Activated naive CD8-positive, alpha-beta T cell (primary cell): ENCODE results near the gene MAGEC1.
"Not testable (repeated sequence)": the region's sequence is repeated elsewhere in the genome, so short reads cannot be mapped to it uniquely, and the experiment has no call there.

Experiments
- H3K27ac Mint-ChIP-seq: one replicate; pipeline ENCODE4 v1.8.0; 2021; ENCODE audit warnings: mixed read lengths
- H3K27me3 Mint-ChIP-seq: one replicate; pipeline ENCODE4 v1.8.0; 2021; ENCODE audit warnings: mixed read lengths
- H3K36me3 Mint-ChIP-seq: one replicate; pipeline ENCODE4 v1.8.0; 2021; ENCODE audit warnings: mixed read lengths
- H3K4me1 Mint-ChIP-seq: one replicate; pipeline ENCODE4 v1.8.0; 2021; ENCODE audit warnings: low read depth, mixed read lengths
- H3K4me3 Mint-ChIP-seq: one replicate; pipeline ENCODE4 v1.8.0; 2021; ENCODE audit warnings: mild to moderate bottlenecking, mixed read lengths
- H3K9me3 Mint-ChIP-seq: one replicate; pipeline ENCODE4 v1.8.0; 2021; ENCODE audit warnings: low read depth, mixed read lengths

The MAGEC1 gene

DNA sequence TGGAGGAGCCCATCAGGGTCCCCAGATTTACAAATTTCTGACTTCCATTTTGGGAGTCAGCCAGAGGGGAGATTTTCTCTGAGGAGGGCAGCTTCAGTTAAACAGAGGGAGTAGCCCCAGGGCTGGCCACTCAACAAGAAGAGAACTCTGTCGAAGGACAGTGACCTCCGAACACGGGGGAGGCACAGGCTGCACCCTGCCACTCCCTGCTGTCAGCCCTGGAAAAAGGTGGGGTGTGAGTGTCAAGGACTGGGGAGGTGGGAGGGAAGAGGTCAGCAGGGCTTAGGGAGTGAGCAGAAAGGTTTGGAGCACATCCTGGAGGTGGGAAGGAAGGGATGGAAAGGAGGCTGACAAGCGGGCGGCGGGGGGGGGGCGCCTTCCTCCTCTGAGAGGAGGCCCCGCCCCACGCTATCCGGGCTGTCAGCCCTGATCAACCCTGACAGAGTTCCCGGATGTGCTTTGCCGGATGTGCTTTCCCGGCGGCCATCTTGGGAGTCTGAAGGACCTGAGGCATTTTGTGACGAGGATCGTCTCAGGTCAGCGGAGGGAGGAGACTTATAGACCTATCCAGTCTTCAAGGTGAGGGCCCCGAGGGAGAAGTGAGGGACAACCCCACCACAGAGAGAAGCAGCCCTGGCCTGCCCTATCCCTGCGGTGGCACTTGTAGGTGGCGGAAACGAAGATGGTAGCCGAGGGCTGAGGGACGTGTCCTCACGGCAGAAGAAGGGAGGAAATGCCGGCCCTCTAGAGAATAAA, at the start of gene MAGEC1:
Gene MAGEC1, plus strand, starts transcription at position 495 of the 756 bp plus-strand sequence. CDS start 1,179 bp downstream, outside the sequence.
- H3K4me1 Mint-ChIP-seq = no peaks in the 10 kb centered on the region
- H3K27me3 Mint-ChIP-seq = no peaks in the 10 kb centered on the region
- no peak within 1 kb of the TSS for H3K27ac Mint-ChIP-seq
- H3K4me3 Mint-ChIP-seq = no peak within 1 kb of the TSS
- no peaks in the 10 kb centered on the region for H3K36me3 Mint-ChIP-seq
- no peaks in the 10 kb centered on the region for H3K9me3 Mint-ChIP-seq

DNA sequence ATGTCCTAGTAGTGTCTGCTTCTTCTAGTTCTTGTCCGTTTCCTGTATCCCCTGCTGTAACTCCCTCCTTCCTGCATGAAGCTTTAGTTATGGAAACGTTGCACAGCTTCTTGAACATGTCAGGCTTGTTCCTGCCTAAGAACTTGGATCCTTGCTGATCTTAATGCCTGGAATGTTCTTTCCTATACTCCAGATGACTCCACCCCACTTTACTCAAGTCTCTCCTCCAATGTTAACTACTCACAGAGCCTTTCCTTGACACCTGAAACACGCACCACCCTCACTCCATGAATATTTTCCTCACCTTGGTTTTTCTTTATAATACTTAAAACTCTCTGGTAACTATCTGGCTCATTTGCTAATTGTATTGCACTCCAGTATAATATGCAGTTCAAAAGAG, 46.2 kb upstream of the MAGEC1 start:
- no peaks in the 10 kb centered on the region for H3K4me1 Mint-ChIP-seq
- H3K27me3 Mint-ChIP-seq = no peaks in the 10 kb centered on the region
- no peaks in the 10 kb centered on the region for H3K36me3 Mint-ChIP-seq
- peaks cover 7% of the 10 kb centered on the region for H3K9me3 Mint-ChIP-seq
- no peak overlapping the region for H3K27ac Mint-ChIP-seq
- no peak overlapping the region for H3K4me3 Mint-ChIP-seq

- Mint-ChIP-seq H3K4me3 (no peak overlapping the region), H3K4me1 (no peaks in the 10 kb centered on the region), H3K27ac (no peak overlapping the region), H3K9me3 (no peaks in the 10 kb centered on the region), H3K36me3 (no peaks in the 10 kb centered on the region), H3K27me3 (no peaks in the 10 kb centered on the region)
Observed at GRCh38 chrX:141879616-141880015, 24.1 kb upstream of the MAGEC1 start.

GRCh38 chrX:141888811-141889210, 14.9 kb upstream of the MAGEC1 start:
- not testable (repeated sequence) for H3K36me3 Mint-ChIP-seq, H3K9me3 Mint-ChIP-seq, H3K4me3 Mint-ChIP-seq, H3K4me1 Mint-ChIP-seq, H3K27ac Mint-ChIP-seq, H3K27me3 Mint-ChIP-seq

GRCh38 chrX:141894733-141895132, 9.0 kb upstream of the MAGEC1 start:
- Mint-ChIP-seq H3K27me3 (no peaks in the 10 kb centered on the region), H3K4me1 (no peaks in the 10 kb centered on the region), H3K9me3 (no peaks in the 10 kb centered on the region), H3K27ac (no peak overlapping the region), H3K4me3 (no peak overlapping the region), H3K36me3 (no peaks in the 10 kb centered on the region)

DNA sequence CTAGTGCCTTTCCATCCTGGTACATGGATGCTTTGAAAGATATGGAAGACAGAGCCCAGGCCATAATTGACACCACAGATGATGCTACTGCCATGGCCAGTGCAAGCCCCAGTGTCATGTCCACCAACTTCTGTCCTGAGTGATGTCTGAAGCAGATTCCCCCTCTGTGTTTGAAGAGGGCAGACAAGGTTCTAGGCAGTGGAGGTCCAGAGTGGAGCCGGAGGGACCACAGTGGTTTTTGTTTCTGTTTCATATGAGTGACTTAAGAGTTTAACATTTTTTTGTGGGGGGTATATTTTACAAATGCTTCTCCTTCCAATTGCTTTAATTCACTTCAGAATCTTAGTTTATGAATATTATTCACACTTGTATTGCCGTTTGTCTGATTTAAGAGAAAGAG, 6.0 kb upstream of the MAGEC1 start:
- Mint-ChIP-seq H3K36me3 (no peaks in the 10 kb centered on the region), H3K27ac (no peak overlapping the region), H3K9me3 (no peaks in the 10 kb centered on the region), H3K4me3 (no peak overlapping the region), H3K27me3 (no peaks in the 10 kb centered on the region), H3K4me1 (no peaks in the 10 kb centered on the region)

GRCh38 chrX:141902366-141902765, 1.3 kb upstream of the MAGEC1 start:
- H3K27me3 Mint-ChIP-seq = no peaks in the 10 kb centered on the region

GRCh38 chrX:141904262-141904661, 568 bp downstream of the MAGEC1 start:
- H3K4me3 Mint-ChIP-seq = no peak overlapping the region
- no peak overlapping the region for H3K27ac Mint-ChIP-seq
- no peaks in the 10 kb centered on the region for H3K4me1 Mint-ChIP-seq
- no peaks in the 10 kb centered on the region for H3K27me3 Mint-ChIP-seq
- no peaks in the 10 kb centered on the region for H3K9me3 Mint-ChIP-seq
- no peaks in the 10 kb centered on the region for H3K36me3 Mint-ChIP-seq

More at GRCh38 chrX:141902366-141902765, 1.3 kb upstream of the MAGEC1 start:
- H3K9me3 Mint-ChIP-seq = no peaks in the 10 kb centered on the region
- H3K36me3 Mint-ChIP-seq = no peaks in the 10 kb centered on the region
- no peaks in the 10 kb centered on the region for H3K4me1 Mint-ChIP-seq
- H3K27ac Mint-ChIP-seq = no peak overlapping the region
- no peak overlapping the region for H3K4me3 Mint-ChIP-seq

DNA sequence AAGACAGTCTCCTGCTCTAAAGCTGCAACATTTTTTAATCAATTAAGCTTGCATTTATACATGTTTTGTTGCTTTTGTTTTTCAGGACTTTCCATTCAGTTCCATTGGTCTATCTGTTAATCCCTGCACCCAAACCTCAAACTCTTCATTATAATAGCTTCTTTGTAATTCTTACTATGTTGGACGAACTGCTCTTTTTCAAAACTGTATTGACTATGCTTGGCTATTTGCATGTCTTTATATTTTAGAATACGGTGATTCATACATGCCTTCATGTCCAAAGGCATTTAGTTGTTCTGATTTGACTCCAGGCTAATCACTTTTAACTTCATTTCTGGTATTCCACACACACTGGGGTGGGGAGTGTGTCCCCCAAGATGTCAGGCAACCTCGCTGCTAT, 14.1 kb downstream of the MAGEC1 start:
- Mint-ChIP-seq H3K9me3 (no peaks in the 10 kb centered on the region), H3K27ac (no peak overlapping the region), H3K27me3 (no peaks in the 10 kb centered on the region), H3K4me1 (no peaks in the 10 kb centered on the region), H3K36me3 (no peaks in the 10 kb centered on the region), H3K4me3 (no peak overlapping the region)

DNA sequence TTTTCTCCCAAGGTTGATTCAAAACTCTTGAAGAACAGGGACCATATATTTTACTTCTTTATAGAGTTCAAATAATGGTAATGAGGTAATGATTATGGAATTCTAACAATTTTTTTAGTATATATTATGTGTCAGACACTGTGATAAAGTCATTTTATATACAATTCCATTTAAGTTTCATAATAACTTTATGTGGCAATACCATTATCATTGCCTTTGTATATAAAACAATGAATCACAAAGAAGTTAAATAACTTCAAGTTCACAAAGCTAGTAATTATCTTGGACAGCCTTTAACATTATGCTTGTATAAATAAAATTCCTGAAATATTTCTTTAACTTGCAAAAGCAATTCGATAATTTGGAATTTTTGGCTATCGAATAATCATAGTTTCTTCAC, 20.6 kb downstream of the MAGEC1 start:
- no peak overlapping the region for H3K4me3 Mint-ChIP-seq

DNA sequence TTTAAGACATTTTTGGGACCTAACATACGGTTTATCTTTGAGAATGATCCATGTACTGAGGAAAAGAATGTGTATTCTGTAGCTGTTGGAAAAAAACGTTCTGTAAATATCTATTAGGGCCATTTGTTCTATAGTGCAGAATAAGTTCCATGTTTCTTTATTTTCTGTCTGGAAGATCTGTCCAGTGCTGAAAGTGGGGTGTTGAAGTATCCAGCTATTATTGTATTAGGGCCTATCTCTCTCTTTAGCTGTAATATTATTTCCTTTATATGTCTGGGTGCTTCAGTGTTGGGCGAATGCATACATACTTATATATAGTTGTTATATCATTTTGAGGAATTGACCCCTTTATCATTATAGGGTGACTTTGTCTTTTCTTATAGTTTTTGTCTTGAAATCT, 24.7 kb downstream of the MAGEC1 start:
- H3K27me3 Mint-ChIP-seq = no peaks in the 10 kb centered on the region
- no peaks in the 10 kb centered on the region for H3K4me1 Mint-ChIP-seq
- no peak overlapping the region for H3K27ac Mint-ChIP-seq
- peaks cover 7% of the 10 kb centered on the region for H3K9me3 Mint-ChIP-seq
- no peak overlapping the region for H3K4me3 Mint-ChIP-seq
- no peaks in the 10 kb centered on the region for H3K36me3 Mint-ChIP-seq

More for the DNA sequence above, 20.6 kb downstream of the MAGEC1 start:
- H3K4me1 Mint-ChIP-seq = no peaks in the 10 kb centered on the region
- H3K27me3 Mint-ChIP-seq = no peaks in the 10 kb centered on the region
- H3K27ac Mint-ChIP-seq = no peak overlapping the region
- H3K9me3 Mint-ChIP-seq = peaks cover 9% of the 10 kb centered on the region
- H3K36me3 Mint-ChIP-seq = no peaks in the 10 kb centered on the region

- H3K36me3 Mint-ChIP-seq = no peaks in the 10 kb centered on the region
- H3K4me1 Mint-ChIP-seq = no peaks in the 10 kb centered on the region
- no peaks in the 10 kb centered on the region for H3K9me3 Mint-ChIP-seq
- H3K27me3 Mint-ChIP-seq = no peaks in the 10 kb centered on the region
- H3K27ac Mint-ChIP-seq = no peak overlapping the region
- H3K4me3 Mint-ChIP-seq = no peak overlapping the region
Observed at GRCh38 chrX:141934059-141934641, 30.5 kb downstream of the MAGEC1 start.

DNA sequence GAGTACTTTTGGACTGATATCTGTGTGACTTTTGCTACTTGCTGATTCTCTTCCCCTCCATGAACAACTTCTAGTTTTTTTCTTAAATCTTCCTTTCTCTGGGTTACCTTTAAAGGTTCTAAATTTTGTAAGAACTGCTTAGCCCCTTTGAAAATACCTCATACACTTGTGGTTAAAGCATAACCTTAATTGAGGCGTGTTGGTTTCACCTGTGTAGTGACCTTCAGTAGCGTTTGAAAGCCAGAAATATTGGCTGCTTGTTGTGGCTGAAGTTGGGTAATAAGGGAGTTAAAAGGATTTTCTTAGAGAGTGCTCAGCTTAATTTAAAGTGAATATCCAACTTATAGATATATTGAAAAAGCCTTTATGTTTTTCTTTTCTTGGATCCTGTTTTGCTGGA, 32.0 kb downstream of the MAGEC1 start:
- H3K27ac Mint-ChIP-seq = no peak overlapping the region
- H3K4me3 Mint-ChIP-seq = no peak overlapping the region
- no peaks in the 10 kb centered on the region for H3K9me3 Mint-ChIP-seq
- no peaks in the 10 kb centered on the region for H3K36me3 Mint-ChIP-seq
- H3K27me3 Mint-ChIP-seq = no peaks in the 10 kb centered on the region
- H3K4me1 Mint-ChIP-seq = no peaks in the 10 kb centered on the region

DNA sequence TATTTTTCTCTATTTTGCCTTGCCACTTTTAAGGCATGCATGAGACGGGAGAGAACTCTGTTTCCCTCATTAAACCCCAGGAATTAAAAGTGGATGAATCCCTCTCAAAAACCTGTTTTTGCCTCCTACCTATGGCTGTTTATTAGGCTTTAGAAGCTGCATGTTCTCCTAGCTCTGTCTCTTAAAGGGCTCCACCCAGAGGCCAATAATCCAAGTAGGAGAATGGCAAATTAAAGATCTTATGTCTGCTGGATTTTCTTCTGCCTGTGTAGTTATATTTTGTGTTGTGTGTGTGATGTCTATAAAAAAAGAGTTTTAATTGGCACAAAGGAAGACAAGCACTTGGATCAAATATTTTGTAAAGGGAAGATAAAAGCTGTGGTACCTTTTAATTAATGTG, 32.4 kb downstream of the MAGEC1 start:
- H3K9me3 Mint-ChIP-seq = no peaks in the 10 kb centered on the region
- no peak overlapping the region for H3K27ac Mint-ChIP-seq
- H3K27me3 Mint-ChIP-seq = no peaks in the 10 kb centered on the region
- no peak overlapping the region for H3K4me3 Mint-ChIP-seq
- no peaks in the 10 kb centered on the region for H3K4me1 Mint-ChIP-seq
- H3K36me3 Mint-ChIP-seq = no peaks in the 10 kb centered on the region

- no peaks in the 10 kb centered on the region for H3K36me3 Mint-ChIP-seq
- no peak overlapping the region for H3K27ac Mint-ChIP-seq
- H3K9me3 Mint-ChIP-seq = no peaks in the 10 kb centered on the region
- H3K27me3 Mint-ChIP-seq = no peaks in the 10 kb centered on the region
- H3K4me1 Mint-ChIP-seq = no peaks in the 10 kb centered on the region
- no peak overlapping the region for H3K4me3 Mint-ChIP-seq
Observed at GRCh38 chrX:141941234-141941633, 37.5 kb downstream of the MAGEC1 start.

GRCh38 chrX:141945426-141945825, 41.7 kb downstream of the MAGEC1 start:
- Mint-ChIP-seq H3K27me3 (no peaks in the 10 kb centered on the region), H3K4me1 (no peaks in the 10 kb centered on the region), H3K36me3 (no peaks in the 10 kb centered on the region), H3K4me3 (no peak overlapping the region), H3K27ac (no peak overlapping the region), H3K9me3 (no peaks in the 10 kb centered on the region)
